HCT116 (cell line): ENCODE results near the gene CHFR. TPM values are rescaled to one million over a fixed set of nuclear protein-coding genes. Genes with fewer than 3 reads are reported as not detected.

Source experiments
- ATAC-seq: fragments of 200-7000 bp; cut with Tn5 transposase; 2 replicates; pipeline ENCODE4 v1.9.1; 2020; ENCODE audit warnings: mild to moderate bottlenecking, moderate library complexity
- BruUV-seq: library from RNA; stranded (reverse); fragments of 400-500 nt; replicated peaks from 2 replicates; lab custom pipeline; 2021; lab: Mats Ljungman, UMichigan
- CTCF ChIA-PET: fragments of 300-600 bp; sonication (Branson Sonifier 250); formaldehyde crosslinking; loops from one replicate; lab custom pipeline; 2021; ENCODE audit warnings: antibody characterized with exemption; lab: Charles Lee
- POLR2A ChIA-PET: fragments of 300-600, 350-600 bp; sonication (Branson Sonifier 250); formaldehyde crosslinking; loops from one replicate; lab custom pipeline; 2021; ENCODE audit warnings: antibody characterized with exemption; lab: Charles Lee
- RAD21 ChIA-PET, 2 experiments: fragments of 300-600 bp; sonication (Branson Sonifier 250); formaldehyde crosslinking; loops; one replicate each; lab custom pipeline; 2023; ENCODE audit warnings: low total read pairs in 2 of 2; ENCODE audit not compliant: uncharacterized antibody in 2 of 2, unreplicated experiment in 2 of 2, low non-redundant PET in 1 of 2; lab: Charles Lee
- DNase-seq: peaks from one replicate; pipeline ENCODE4 v3.0.0-alpha.2; 2010; ENCODE audit warnings: low read depth, low spot score
- H2AFZ ChIP-seq: fragments of 200-600 bp; shearing (Covaris generic), sonication (generic); 2 replicates; pipeline ENCODE4 v1.6.1; 2017; ENCODE audit warnings: low read depth, mixed run types, mixed read lengths, antibody characterized with exemption, low read length; ENCODE audit not compliant: poor library complexity, severe bottlenecking
- H3K27ac ChIP-seq: 2 replicates; pipeline ENCODE4 v1.5.1; 2012; ENCODE audit warnings: low read depth, low read length
- H3K27me3 ChIP-seq: fragments of 200-600 bp; sonication (generic); 2 replicates; pipeline ENCODE4 v1.6.1; 2016; ENCODE audit warnings: mixed run types, low read length, mixed read lengths; ENCODE audit not compliant: insufficient read depth
- H3K36me3 ChIP-seq, 2 experiments: fragments of 200-500 bp in 1 of 2; fragments of 200-600 bp in 1 of 2; sonication (Bioruptor generic) in 1 of 2; sonication (generic) in 1 of 2; 2 replicates each; pipeline versions ENCODE4 v1.5.1 to v1.6.1; 2014 to 2016; ENCODE audit warnings: low read length in 2 of 2, inconsistent platforms in 1 of 2, mixed read lengths in 1 of 2, mixed run types in 1 of 2; ENCODE audit not compliant: insufficient read depth in 2 of 2, control insufficient read depth in 1 of 2
- H3K4me1 ChIP-seq, 2 experiments: fragments of 200-600 bp in 1 of 2; sonication (generic) in 1 of 2; 2 replicates each; pipeline versions ENCODE4 v1.5.1 to v1.6.1; 2012 to 2017; ENCODE audit warnings: low read length in 2 of 2, inconsistent platforms in 1 of 2, mild to moderate bottlenecking in 1 of 2, mixed read lengths in 1 of 2, mixed run types in 1 of 2, moderate library complexity in 1 of 2; ENCODE audit not compliant: insufficient read depth in 2 of 2, control insufficient read depth in 1 of 2
- H3K4me2 ChIP-seq: fragments of 200-600 bp; sonication (generic); 2 replicates; pipeline ENCODE4 v1.6.1; 2017; ENCODE audit warnings: mixed run types, low read length, mixed read lengths
- H3K4me3 ChIP-seq, 2 experiments: fragments of 200-600 bp in 1 of 2; sonication (generic) in 1 of 2; replicated peaks in 1 of 2; 2 replicates each; pipeline ENCODE4 v1.5.1; 2011 to 2016; ENCODE audit warnings: low read length in 2 of 2, control low read depth in 1 of 2, low read depth in 1 of 2, mild to moderate bottlenecking in 1 of 2, mixed read lengths in 1 of 2, mixed run types in 1 of 2
- H3K79me2 ChIP-seq: fragments of 200-600 bp; sonication (generic); 2 replicates; pipeline ENCODE4 v1.6.1; 2017; ENCODE audit warnings: mild to moderate bottlenecking, mixed run types, low read length, moderate library complexity, mixed read lengths; ENCODE audit not compliant: insufficient read depth
- H3K9ac ChIP-seq: fragments of 200-600 bp; sonication (generic); 2 replicates; pipeline ENCODE4 v1.6.1; 2016; ENCODE audit warnings: low read length, mixed read lengths
- H3K9me2 ChIP-seq: fragments of 200-600 bp; sonication (generic), shearing (Covaris generic); 2 replicates; pipeline ENCODE4 v1.6.1; 2017; ENCODE audit warnings: mixed run types, mild to moderate bottlenecking, moderate library complexity; ENCODE audit not compliant: insufficient read depth
- H3K9me3 ChIP-seq, 2 experiments: fragments of 200-500 bp in 1 of 2; fragments of 200-600 bp in 1 of 2; sonication (Bioruptor generic) in 1 of 2; sonication (generic) in 1 of 2; 2 replicates each; pipeline ENCODE4 v1.6.1; 2014 to 2017; ENCODE audit warnings: low read length in 2 of 2, mixed read lengths in 2 of 2, inconsistent platforms in 1 of 2, low read depth in 1 of 2, mild to moderate bottlenecking in 1 of 2, mixed run types in 1 of 2, moderate library complexity in 1 of 2; ENCODE audit not compliant: control insufficient read depth in 1 of 2, insufficient read depth in 1 of 2
- H4K20me1 ChIP-seq: fragments of 200-600 bp; sonication (generic), shearing (Covaris generic); 2 replicates; pipeline ENCODE4 v1.6.1; 2017; ENCODE audit warnings: mixed run types, mild to moderate bottlenecking, moderate library complexity; ENCODE audit not compliant: insufficient read depth
- CBX3 ChIP-seq: IDR thresholded peaks from 2 replicates; pipeline ENCODE4 v1.6.1; 2012; ENCODE audit warnings: low read depth
- CEBPB ChIP-seq: IDR thresholded peaks from 2 replicates; pipeline ENCODE4 v1.6.1; 2012; ENCODE audit warnings: low read depth
- EGR1 ChIP-seq: IDR thresholded peaks from 2 replicates; pipeline ENCODE4 v1.6.1; 2012; ENCODE audit warnings: low read depth
- FOSL1 ChIP-seq: IDR thresholded peaks from 2 replicates; pipeline ENCODE4 v1.6.1; 2012; ENCODE audit warnings: low read depth
- SIN3A ChIP-seq: IDR thresholded peaks from 2 replicates; pipeline ENCODE4 v1.6.1; 2012; ENCODE audit warnings: low read depth
- TCF7L2 ChIP-seq: IDR thresholded peaks from 2 replicates; pipeline ENCODE4 v1.7.0; 2011; ENCODE audit warnings: borderline replicate concordance, inconsistent platforms; ENCODE audit not compliant: insufficient read depth, insufficient read length; ENCODE audit errors: extremely low read depth
- YY1 ChIP-seq: IDR thresholded peaks from 2 replicates; pipeline ENCODE4 v1.6.1; 2011; ENCODE audit warnings: low read length, low read depth, moderate library complexity, mild to moderate bottlenecking; ENCODE audit not compliant: insufficient replicate concordance; ENCODE audit errors: extremely low read depth
- ZBTB33 ChIP-seq: IDR thresholded peaks from 2 replicates; pipeline ENCODE4 v1.6.1; 2011; ENCODE audit warnings: mild to moderate bottlenecking, low read length, moderate library complexity; ENCODE audit not compliant: insufficient replicate concordance; ENCODE audit errors: extremely low read depth
- ZFX ChIP-seq: fragments of 450-650 bp; IDR thresholded peaks from 2 replicates; pipeline ENCODE4 v1.6.1; 2017
- ZNF274 ChIP-seq: fragments of 200-500 bp; sonication (Bioruptor generic); IDR thresholded peaks from 2 replicates; pipeline ENCODE4 v1.6.1; 2014; ENCODE audit warnings: mild to moderate bottlenecking, low read depth, low read length, inconsistent platforms
- intact Hi-C: fragments of 100-400 bp; cut with micrococcal nuclease; formaldehyde crosslinking; loops from 2 replicates; pipeline ENCODE4 v1.10.0; 2022
- total RNA-seq: library from RNA; stranded (reverse); gene quantifications from one replicate; pipeline ENCODE4 v1.2.1, GENCODE V29; 2021; ENCODE audit not compliant: unreplicated experiment

The CHFR gene
- total RNA-seq, 1 experiment from 2014 or later = 0.39 TPM

DNA sequence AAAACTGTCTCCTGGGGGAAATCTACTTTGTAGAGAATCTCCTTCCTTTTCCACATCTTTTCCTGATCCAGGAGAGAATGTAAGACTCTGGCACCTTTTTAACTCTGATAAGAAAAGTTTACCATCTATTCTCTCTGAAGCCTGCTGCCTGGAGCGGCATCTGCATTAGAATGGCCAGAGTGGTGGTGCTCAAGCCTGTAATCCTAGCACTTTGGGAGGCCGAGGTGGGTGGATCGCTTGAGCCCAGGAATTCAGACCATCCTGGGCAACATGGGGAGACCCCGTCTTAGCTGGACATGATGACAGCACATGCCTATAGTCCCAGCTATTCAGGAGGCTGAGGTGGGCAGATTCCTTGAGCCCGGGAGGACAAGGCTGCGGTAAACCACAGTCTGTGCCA is 1.4 kb upstream of the CHFR start:
- CTCF ChIA-PET = no interaction called here
- Histone ChIP-seq H3K79me2 (no peaks in the 10 kb centered on the region), H3K36me3 (no peaks in the 10 kb centered on the region), H3K4me3 (no peak overlapping the region), H3K9ac (no peak overlapping the region), H3K4me2 (no peak overlapping the region), H3K9me3 (peaks cover 3% of the 10 kb centered on the region in 2 experiments; a peak in 1 of 4 replicates), H4K20me1 (no peaks in the 10 kb centered on the region), H2AFZ (no peak overlapping the region), H3K4me1 (no peaks in the 10 kb centered on the region), H3K27ac (no peak overlapping the region), H3K27me3 (no peaks in the 10 kb centered on the region), H3K9me2 (no peaks in the 10 kb centered on the region)
- ATAC-seq = no peak
- intact Hi-C loops = no loop called here
- no TSS peak for BruUV-seq
- DNase-seq = no peak
- POLR2A ChIA-PET = no interaction called here
- TF ChIP-seq CBX3 (no peak), ZFX (no peak), CEBPB (no peak), ZNF274 (no peak), TCF7L2 (no peak), SIN3A (no peak), YY1 (no peak), FOSL1 (no peak), ZBTB33 (no peak), EGR1 (no peak)
- RAD21 ChIA-PET = no interaction called here
